SH-SY5Y (cell line): ENCODE measurements around the gene SPDYE6.

Experiments used
- GATA2 ChIP-seq: IDR thresholded peaks from 2 replicates; pipeline ENCODE4 v1.6.1; 2011; ENCODE audit warnings: mild to moderate bottlenecking, low read depth, low read length
- GATA3 ChIP-seq: IDR thresholded peaks from 2 replicates; pipeline ENCODE4 v1.6.1; 2011; ENCODE audit warnings: low read depth, mild to moderate bottlenecking, low read length, moderate library complexity

GRCh38 chr7:102393467-102393866 is 37.2 kb upstream of the SPDYE6 start:
- no peak for TF ChIP-seq GATA2
- TF ChIP-seq GATA3 = no peak
